Tongue (tissue), 2 donors: Measurements from ENCODE around the gene CORO2B. TPM values are rescaled to one million over a fixed set of nuclear protein-coding genes. Genes with fewer than 3 reads are reported as not detected.
A peak's percentile ranks its signal among the peaks of the same experiment; 100 is the strongest.
"Not testable (repeated sequence)": the region's sequence is repeated elsewhere in the genome, so short reads cannot be mapped to it uniquely, and the experiment has no call there.

Experiments used
- DNase-seq: peaks from one replicate; pipeline ENCODE4 v3.0.0-alpha.2; 2015
- total RNA-seq: library from RNA; depleted of rRNA; stranded (reverse); fragments of >200 nt; gene quantifications from one replicate; pipeline ENCODE4 v1.2.3, GENCODE V29; 2014

CORO2B gene
- total RNA-seq, 1 donor from 2014 or later, result 2.3 TPM

GRCh38 chr15:68733666-68734065 is 154.9 kb downstream of the CORO2B start:
- peak; percentile 11 for DNase-seq

GRCh38 chr15:68734352-68734751 is 155.6 kb downstream of the CORO2B start:
- no peak for DNase-seq

GRCh38 chr15:68734881-68735280 is 156.1 kb downstream of the CORO2B start:
- no peak for DNase-seq

DNA sequence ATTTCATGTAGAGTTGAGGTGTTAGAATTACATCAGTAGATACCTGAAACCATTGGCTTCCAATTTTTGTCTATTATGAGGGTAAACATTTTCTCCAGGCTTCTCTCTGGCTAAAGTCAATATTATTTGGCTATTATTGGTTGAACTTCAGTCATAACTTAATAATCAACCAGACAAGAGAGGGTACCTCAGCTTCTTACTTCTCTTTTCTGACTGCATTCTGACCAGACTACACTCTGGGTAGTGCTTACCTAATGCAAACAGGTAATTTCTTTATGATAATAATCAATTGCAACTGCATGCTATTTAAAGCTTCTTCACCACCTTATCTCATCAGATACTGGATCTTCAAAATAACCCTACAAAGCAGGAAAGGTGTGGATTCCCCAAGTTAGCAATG is 156.8 kb downstream of the CORO2B start:
- DNase-seq, result no peak

- no peak for DNase-seq
Observed at GRCh38 chr15:68739390-68740080, 160.7 kb downstream of the CORO2B start.

DNA sequence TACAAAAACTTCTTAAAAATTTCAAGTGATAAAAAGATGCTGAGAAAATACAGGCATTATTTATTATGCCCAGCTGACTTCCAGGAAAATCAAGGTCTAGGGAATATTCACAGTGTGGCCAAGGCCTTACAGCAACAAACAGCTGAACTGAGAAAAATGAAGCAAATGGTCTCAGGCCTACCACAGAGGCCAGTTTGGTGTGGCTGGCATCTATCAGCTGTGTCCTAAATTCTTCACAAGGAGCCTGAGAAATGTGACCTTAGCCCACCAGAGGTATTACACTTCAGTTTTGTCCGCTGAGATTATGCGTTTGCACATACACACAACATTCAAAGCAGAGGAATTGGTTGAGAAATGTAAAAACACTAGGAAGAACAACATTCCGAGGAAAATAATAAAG is 164.5 kb downstream of the CORO2B start:
- DNase-seq, result no peak

- no peak for DNase-seq
Observed at GRCh38 chr15:68749365-68749764, 170.6 kb downstream of the CORO2B start.

- peak; percentile 71 for DNase-seq
Observed at GRCh38 chr15:68749793-68750192, 171.0 kb downstream of the CORO2B start.

DNA sequence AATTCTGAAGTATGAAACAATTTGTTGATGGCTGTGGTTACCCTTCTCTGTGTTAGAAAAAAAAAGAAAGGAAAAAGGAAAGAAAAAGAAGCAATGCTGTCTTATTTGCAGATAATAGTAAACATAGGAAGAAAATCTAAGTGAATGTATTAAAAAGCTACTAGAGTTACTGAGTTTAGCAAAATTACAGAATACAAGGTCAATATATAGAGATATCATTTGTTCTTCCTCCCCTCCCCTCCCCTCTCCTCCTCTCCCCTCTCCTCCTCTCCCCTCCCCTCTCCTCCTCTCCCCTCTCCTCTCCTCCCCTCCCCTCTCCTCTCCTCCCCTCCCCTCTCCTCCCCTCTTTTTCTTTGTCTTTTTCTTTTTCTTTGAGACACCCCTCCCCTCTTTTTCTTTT is 172.8 kb downstream of the CORO2B start:
- DNase-seq, result no peak

- DNase-seq, result no peak
Observed at GRCh38 chr15:68755731-68756130, 176.9 kb downstream of the CORO2B start.

GRCh38 chr15:68759982-68760579 is 181.3 kb downstream of the CORO2B start:
- DNase-seq, result not testable (repeated sequence)

DNA sequence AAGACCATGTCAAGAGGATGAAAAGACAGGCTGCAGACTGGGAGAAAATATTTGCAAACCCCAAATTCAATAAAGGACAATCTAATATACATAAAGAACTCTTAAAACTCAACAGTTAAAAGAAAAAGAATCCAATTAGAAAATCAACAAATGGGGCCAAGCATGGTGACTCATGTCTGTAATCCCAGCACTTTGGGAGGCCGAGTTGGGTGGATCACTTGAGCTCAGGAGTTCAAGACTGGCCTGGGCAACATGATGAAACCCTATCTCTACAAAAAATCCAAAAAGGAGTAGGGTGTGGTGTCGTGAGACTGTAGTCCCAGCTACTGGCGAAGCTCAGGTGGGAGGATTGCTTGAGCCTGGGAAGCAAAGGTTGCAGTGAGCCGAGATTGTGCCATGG is 184.3 kb downstream of the CORO2B start:
- no peak for DNase-seq

DNA sequence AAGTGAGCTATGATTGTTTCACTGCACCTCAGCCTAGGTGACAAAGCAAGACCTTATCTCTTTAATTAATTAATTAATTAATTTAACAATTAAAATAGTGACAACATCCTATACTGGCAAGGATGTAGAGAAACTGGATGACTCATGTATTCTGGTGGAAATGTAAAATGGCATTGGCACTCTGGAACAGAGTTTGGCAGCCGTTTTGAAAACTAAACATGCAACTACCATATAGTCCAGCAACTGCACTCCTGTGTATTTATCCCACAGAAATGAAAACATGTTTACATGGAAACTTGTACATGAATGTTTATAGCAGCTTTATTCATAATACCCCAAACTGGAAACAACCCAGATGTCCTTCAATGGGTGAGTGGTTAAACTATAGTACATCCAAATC is 185.3 kb downstream of the CORO2B start:
- no peak for DNase-seq

DNA sequence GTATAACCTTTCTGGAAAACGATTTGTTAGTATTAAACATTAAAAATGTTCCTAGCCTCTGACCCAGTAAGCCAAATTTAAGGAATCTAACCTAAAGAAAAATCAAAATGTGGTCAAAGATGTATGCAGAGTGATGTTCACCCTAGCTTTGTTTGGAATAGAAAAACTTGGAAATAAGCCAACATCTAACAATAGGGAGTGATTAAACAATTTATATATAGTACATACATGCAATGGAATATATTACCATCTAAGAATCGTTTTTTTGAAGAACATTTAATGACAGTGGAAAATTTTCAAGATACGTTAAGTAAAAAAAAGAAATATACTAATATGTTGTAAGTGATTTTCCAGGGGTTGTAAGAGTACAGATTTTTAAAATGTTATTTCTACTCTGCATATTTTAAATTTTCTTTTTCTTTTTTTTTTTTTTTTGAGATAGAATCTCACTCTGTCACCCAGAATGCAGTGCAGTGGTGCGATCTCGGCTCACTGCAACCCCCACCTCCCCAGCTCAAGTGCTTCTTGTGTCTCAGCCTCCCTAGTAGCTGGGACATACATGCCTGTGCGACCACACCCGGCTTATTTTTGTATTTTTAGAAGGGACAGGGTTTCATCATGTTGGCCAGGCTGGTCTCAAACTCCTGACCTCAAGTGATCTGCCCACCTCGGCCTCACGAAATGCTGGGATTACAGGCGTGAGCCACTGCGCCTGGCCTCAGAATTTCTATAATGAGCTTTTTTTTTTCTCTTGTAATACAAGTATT is 187.0 kb downstream of the CORO2B start:
- DNase-seq, result peak; percentile 47

- no peak for DNase-seq
Observed at GRCh38 chr15:68767833-68768232, 189.0 kb downstream of the CORO2B start.

GRCh38 chr15:68768321-68768720 is 189.5 kb downstream of the CORO2B start:
- no peak for DNase-seq

- DNase-seq, result no peak
Observed at GRCh38 chr15:68769702-68770101, 190.9 kb downstream of the CORO2B start.

DNA sequence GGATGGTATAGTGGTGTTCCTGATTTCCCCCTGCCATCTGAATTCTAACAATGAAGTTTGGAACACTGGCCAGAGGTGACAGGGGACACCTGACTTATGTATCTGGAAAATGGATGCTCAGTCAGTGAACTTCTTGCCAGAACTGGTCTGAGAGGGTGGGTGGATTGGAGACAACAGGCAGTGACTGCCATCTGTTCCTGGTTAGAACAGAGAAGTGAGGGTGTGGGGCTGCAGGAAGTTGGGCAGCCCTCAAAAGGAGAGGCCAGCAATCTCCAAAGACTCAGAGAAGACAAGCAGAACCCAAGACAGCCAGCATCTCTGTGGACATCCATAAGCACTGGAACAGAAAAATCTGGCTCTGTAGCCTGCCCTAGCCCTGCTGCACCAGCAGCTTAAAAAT is 191.4 kb downstream of the CORO2B start:
- no peak for DNase-seq

- DNase-seq, result no peak
Observed at GRCh38 chr15:68773036-68773435, 194.2 kb downstream of the CORO2B start.

GRCh38 chr15:68774120-68774519 is 195.3 kb downstream of the CORO2B start:
- no peak for DNase-seq

DNA sequence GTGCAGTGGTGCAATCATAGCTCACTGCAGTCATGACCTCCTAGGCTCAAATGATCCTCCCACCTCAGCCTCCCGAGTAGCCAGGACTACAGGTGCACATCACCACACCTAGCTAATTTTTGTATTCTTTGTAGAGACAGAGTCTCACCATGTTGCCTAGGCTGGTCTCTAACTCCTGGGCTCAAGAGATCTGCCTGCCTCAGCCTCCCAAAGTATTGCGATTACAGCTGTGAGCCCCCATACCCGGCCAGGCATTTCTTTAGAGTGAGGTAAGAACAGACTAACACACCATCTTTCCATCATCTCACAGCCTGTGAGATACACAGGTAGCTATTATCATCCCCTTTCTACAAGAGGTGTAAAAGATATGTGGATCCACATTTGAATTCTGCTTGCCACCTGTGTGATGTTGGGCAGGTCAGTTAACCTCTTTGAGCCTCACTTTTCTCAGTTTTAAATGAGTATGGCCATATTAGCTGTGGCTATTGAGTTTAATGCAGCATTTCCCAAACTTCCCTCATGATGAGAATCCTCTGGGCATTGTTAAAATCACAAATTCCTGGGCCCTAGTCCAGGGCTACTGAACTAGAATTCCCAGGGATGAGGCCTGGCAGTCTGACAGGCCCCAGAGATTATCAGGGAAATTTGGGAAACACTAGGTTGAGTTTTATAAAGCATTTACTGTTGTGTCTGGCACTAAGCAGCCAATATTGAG is 195.9 kb downstream of the CORO2B start:
- DNase-seq, result no peak

DNA sequence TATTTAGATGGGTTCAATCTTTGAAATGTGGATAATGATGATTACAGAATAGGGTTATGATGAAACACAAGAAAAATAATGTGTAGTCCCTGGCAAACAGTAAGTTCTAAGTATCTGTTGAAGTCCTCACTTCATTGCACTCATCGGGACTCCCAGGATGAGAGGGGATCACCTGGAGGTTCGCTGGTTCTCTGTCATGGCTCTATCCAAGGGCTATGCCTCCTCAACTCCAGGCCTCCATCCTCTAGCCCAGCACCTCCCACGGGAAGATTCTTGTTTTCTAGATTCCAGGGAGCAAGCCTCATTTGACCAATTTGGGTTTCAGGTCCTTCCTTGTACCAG is 196.4 kb downstream of the CORO2B start:
- no peak for DNase-seq
